Esophagus squamous epithelium (tissue), 5 donors: ENCODE measurements around the gene ZNF575. TPM values are rescaled to one million over a fixed set of nuclear protein-coding genes. Genes with fewer than 3 reads are reported as not detected.

Source experiments
- DNase-seq: peaks from one replicate; lab custom pipeline; 2025; lab: John Stamatoyannopoulos, UW
- H3K27ac ChIP-seq, 4 donors: fragments of 200-600 bp; sonication (generic); one replicate each; pipeline ENCODE4 v1.5.1; 2016 to 2019; ENCODE audit warnings: mild to moderate bottlenecking in 1 of 4
- H3K27me3 ChIP-seq, 4 donors: fragments of 200-600 bp; sonication (generic); 1 replicate in 3 of 4; 2 replicates in 1 of 4; pipeline versions ENCODE4 v1.5.1 to v1.6.0; 2017 to 2021; ENCODE audit warnings: antibody characterized with exemption in 1 of 4
- H3K36me3 ChIP-seq, 3 donors: fragments of 200-600 bp; sonication (generic); one replicate each; pipeline ENCODE4 v1.5.1; 2016 to 2019
- H3K4me1 ChIP-seq, 3 donors: fragments of 200-600 bp; sonication (generic); one replicate each; pipeline ENCODE4 v1.5.1; 2017 to 2019
- H3K4me3 ChIP-seq, 4 donors: fragments of 200-600 bp; sonication (generic); 1 replicate in 3 of 4; 2 replicates in 1 of 4; pipeline ENCODE4 v1.5.1; 2016 to 2019; ENCODE audit warnings: mild to moderate bottlenecking in 2 of 4, moderate library complexity in 1 of 4
- H3K9me3 ChIP-seq, 3 donors: fragments of 200-600 bp; sonication (generic); one replicate each; pipeline ENCODE4 v1.5.1; 2016 to 2019
- CTCF ChIP-seq, 6 experiments: fragments of 450-650 bp in 4 of 6; fragments of 200-600 bp in 2 of 6; sonication (generic) in 2 of 6; IDR thresholded peaks; one replicate each; pipeline ENCODE4 v1.5.1; 2016 to 2019; ENCODE audit warnings: antibody characterized with exemption in 6 of 6, mild to moderate bottlenecking in 4 of 6, moderate library complexity in 4 of 6
- POLR2A ChIP-seq, 4 donors: fragments of 450-650 bp; IDR thresholded peaks; one replicate each; pipeline ENCODE4 v1.6.1; 2017; ENCODE audit warnings: antibody characterized with exemption in 4 of 4, mild to moderate bottlenecking in 4 of 4, moderate library complexity in 3 of 4
- WGBS, 2 donors: methylation state at CpG; one replicate each; pipeline ENCODE4 v1.1.5; 2018; 5-methylcytosine and 5-hydroxymethylcytosine counted together
- intact Hi-C: fragments of 100-400 bp; cut with DNase I; formaldehyde crosslinking; loops from one replicate; pipeline ENCODE4 v1.15.0; 2022
- total RNA-seq, 4 donors: library from RNA; depleted of rRNA; stranded (reverse); fragments of >200 nt; gene quantifications; one replicate each; pipeline ENCODE4 v1.1.0, GENCODE V29; 2016
- donor health status: DM: yes; HTN: yes; CAD: no.

The ZNF575 gene
- total RNA-seq, 4 donors from 2014 or later = not detected

GRCh38 chr19:43525836-43526771 lies 6.9 kb upstream of the ZNF575 start:
- no peaks in the 10 kb centered on the region for H3K27me3 ChIP-seq

GRCh38 chr19:43526884-43527859 lies 5.8 kb upstream of the ZNF575 start, which contains the start of gene ETHE1:
Gene ETHE1, minus strand, starts transcription at chr19:43527201. Its CDS starts 24 bp downstream, at chr19:43527177.
- intact Hi-C loops = no loop called here
- peak within 1 kb of the TSS; percentile 83 to 98 (median 92) for H3K27ac ChIP-seq
- WGBS, 2 donors = 4 to 8% methylated on average over 18 to 34 of the region's 54 CpGs
- H3K36me3 ChIP-seq = no peaks in the 10 kb centered on the region
- peak within 1 kb of the TSS; percentile 71 to 98 (median 82) for H3K4me3 ChIP-seq
- no peak for DNase-seq
- TF ChIP-seq POLR2A (IDR thresholded peaks at IDR 0.05) = peak in 2 of 4 donors; percentile 63 to 88
- peak in 1 of 6 experiments; percentile 7 for TF ChIP-seq CTCF (IDR thresholded peaks at IDR 0.05)
- peaks cover 14 to 81% (median 29%) of the 10 kb centered on the region in 3 donors for H3K4me1 ChIP-seq
- H3K27me3 ChIP-seq = no peaks in the 10 kb centered on the region
- H3K9me3 ChIP-seq = no peaks in the 10 kb centered on the region

More at GRCh38 chr19:43525836-43526771, 6.9 kb upstream of the ZNF575 start:
- Histone ChIP-seq H3K4me3 (peak overlapping the region; percentile 71 to 98 (median 82)), H3K36me3 (peaks cover 0 to 8% (median 0%) of the 10 kb centered on the region in 3 donors), H3K4me1 (peaks cover 11 to 76% (median 26%) of the 10 kb centered on the region in 3 donors), H3K9me3 (no peaks in the 10 kb centered on the region), H3K27ac (peak overlapping the region; percentile 83 to 98 (median 92))
- TF ChIP-seq POLR2A (IDR thresholded peaks at IDR 0.05) = no peak
- no peak for TF ChIP-seq CTCF (IDR thresholded peaks at IDR 0.05)
- 0% methylated on average over 2 to 9 of the region's 26 CpGs for whole genome bisulfite sequencing, 2 donors
- DNase-seq = no peak
- intact Hi-C loops = no loop called here

- Histone ChIP-seq H3K4me1 (peaks cover 19 to 81% (median 34%) of the 10 kb centered on the region in 3 donors), H3K4me3 (peak overlapping the region in 3 of 4 donors; percentile 71 to 98 (median 80)), H3K36me3 (no peaks in the 10 kb centered on the region), H3K27ac (peak overlapping the region; percentile 83 to 98 (median 92)), H3K27me3 (no peaks in the 10 kb centered on the region), H3K9me3 (no peaks in the 10 kb centered on the region)
- intact Hi-C loops = no loop called here
- no peak for DNase-seq
- 12 to 21% methylated on average over 9 to 10 of the region's 13 CpGs for WGBS, 2 donors
- TF ChIP-seq CTCF (IDR thresholded peaks at IDR 0.05) (no peak), POLR2A (IDR thresholded peaks at IDR 0.05) (no peak)
Measured at GRCh38 chr19:43527860-43528622, 4.9 kb upstream of the ZNF575 start.

GRCh38 chr19:43532571-43532961 lies 422 bp upstream of the ZNF575 start:
- peak overlapping the region; percentile 84 to 97 (median 94) for H3K27ac ChIP-seq
- peaks cover 0 to 7% (median 0%) of the 10 kb centered on the region in 3 donors for H3K36me3 ChIP-seq
- no peaks in the 10 kb centered on the region for H3K9me3 ChIP-seq
- H3K4me1 ChIP-seq = peaks cover 12 to 67% (median 14%) of the 10 kb centered on the region in 3 donors
- 0 to 20% methylated on average over 4 to 6 of the region's 16 CpGs for WGBS, 2 donors
- H3K27me3 ChIP-seq = no peaks in the 10 kb centered on the region
- DNase-seq = no peak
- peak overlapping the region; percentile 49 to 78 (median 59) for H3K4me3 ChIP-seq
- TF ChIP-seq POLR2A (IDR thresholded peaks at IDR 0.05) = no peak
- no peak for TF ChIP-seq CTCF (IDR thresholded peaks at IDR 0.05)
- intact Hi-C loops = loop anchor here (10.0 kb wide), 1 partner anchor 62 kb away; the partner anchor contains the start of genes IRGQ and ZNF576
